Measurements from ENCODE around the gene RNLS. TPM values are rescaled to one million over a fixed set of nuclear protein-coding genes. Genes with fewer than 3 reads are reported as not detected.

Gene RNLS
- total and polyA plus RNA-seq, 2 of the 4 experiments (the other 2 are of a cell fraction), result 4.5 to 7.0 TPM

- Histone ChIP-seq H3K4ac (ENCODE audit: low read depth, low read length) (no peak overlapping the region), H3K4me3 (ENCODE audit: insufficient read depth, low read depth, low read length) (no peak overlapping the region), H2BK5ac (ENCODE audit: low read depth, low read length, poor library complexity, severe bottlenecking) (no peak overlapping the region), H4K8ac (ENCODE audit: low read depth in 2 of 2, low read length in 2 of 2) (no peak overlapping the region), H3K36me3 (ENCODE audit: control insufficient read depth, insufficient read depth, low read length) (no peaks in the 10 kb centered on the region), H3K27me3 (ENCODE audit: control insufficient read depth, insufficient read depth, low read length) (peaks cover 15% of the 10 kb centered on the region), H3K56ac (ENCODE audit: extremely low read depth, insufficient read depth, low read length) (no peak overlapping the region), H3K18ac (ENCODE audit: low read depth, low read length) (no peak overlapping the region), H3K23ac (ENCODE audit: low read depth, low read length) (no peak overlapping the region), H2AK9ac (replicated peaks; ENCODE audit: low read depth, low read length, poor library complexity) (no peak overlapping the region), H2AFZ (replicated peaks; ENCODE audit: low read length, poor library complexity) (no peak overlapping the region), H3K9ac (ENCODE audit: low read depth, low read length) (no peak overlapping the region), H3K9me1 (ENCODE audit: insufficient read depth, low read length) (no peaks in the 10 kb centered on the region), H4K91ac (ENCODE audit: insufficient read depth, low read depth, low read length) (no peak overlapping the region), H4K20me1 (ENCODE audit: insufficient read depth, low read length) (no peaks in the 10 kb centered on the region), H2BK120ac (ENCODE audit: low read depth, low read length) (no peak overlapping the region), H3K27ac (ENCODE audit: insufficient read depth, low read length) (no peak overlapping the region; the same call in 1 of the 2 replicates), H2BK15ac (ENCODE audit: low read depth, low read length) (no peak overlapping the region), H3K14ac (replicated peaks; ENCODE audit: low read depth, low read length) (no peak overlapping the region), H3K9me3 (ENCODE audit: control insufficient read depth, insufficient read depth, low read length) (no peaks in the 10 kb centered on the region), H3K4me2 (ENCODE audit: low read depth, low read length) (no peak overlapping the region), H3K4me1 (ENCODE audit: control insufficient read depth, insufficient read depth, low read length) (peaks cover 3% of the 10 kb centered on the region; the same call in 1 of the 2 replicates), H4K5ac (ENCODE audit: low read depth, low read length) (no peak overlapping the region), H2BK20ac (ENCODE audit: low read depth, low read length) (no peak overlapping the region), H3K79me1 (ENCODE audit: low read depth in 1 of 2, low read length in 2 of 2) (no peaks in the 10 kb centered on the region), H2AK5ac (ENCODE audit: low read depth, low read length) (no peak overlapping the region)
- TF ChIP-seq USF2 (IDR thresholded peaks at IDR 0.05; ENCODE audit: low read depth, low read length), result no peak
- TF ChIP-seq RAD21 (IDR thresholded peaks at IDR 0.05; ENCODE audit: low read length), result no peak
- no peak for TF ChIP-seq RFX5 (IDR thresholded peaks at IDR 0.05; ENCODE audit: low read depth, low read length)
- peak; percentile 93 for TF ChIP-seq CEBPB (IDR thresholded peaks at IDR 0.05; ENCODE audit: low read depth, low read length)
- no peak for TF ChIP-seq SMC3 (IDR thresholded peaks at IDR 0.05; ENCODE audit: low read depth, low read length)
- DNase-seq (peak; percentile 62), ATAC-seq (ENCODE audit: low read depth) (peak; percentile 84)
- BruUV-seq (replicated peaks), result no TSS peak
- WGBS, 2 experiments (ENCODE audit: extremely low coverage in 2 of 2, insufficient read length in 1 of 2), result no CpG with 5 or more reads among the region's 3 CpGs
- in situ Hi-C loops (cut with MboI; ENCODE audit: low sequenced_read_pairs), result no loop called here
- dilution Hi-C loops (cut with HindIII; ENCODE audit: low sequenced_read_pairs, unreplicated experiment), result no loop called here
- intact Hi-C loops (cut with micrococcal nuclease), result no loop called here
- CTCF ChIA-PET, result no interaction called here
- POLR2A ChIA-PET (ENCODE audit: unreplicated experiment), result no interaction called here
Measured at GRCh38 chr10:88456730-88457129, 126.4 kb downstream of the RNLS start.

Data from IMR-90 (cell line).